ENCODE results near the gene EXOC2.

GRCh38 chr6:620950-621349 lies 72.0 kb downstream of the EXOC2 start:
- TF ChIP-seq JUN (IDR thresholded peaks at IDR 0.05; ENCODE audit: borderline replicate concordance, insufficient read depth, insufficient read length, low read depth), result no peak
- no peak for TF ChIP-seq POLR2AphosphoS5 (IDR thresholded peaks at IDR 0.05; ENCODE audit: insufficient read depth, low read depth, low read length)
- TF ChIP-seq POLR2A (IDR thresholded peaks at IDR 0.05; ENCODE audit: low read depth, low read length), result no peak
- no peak for TF ChIP-seq CTCF (IDR thresholded peaks at IDR 0.05; ENCODE audit: extremely low read depth in 1 of 2, insufficient read depth in 1 of 2, low read depth in 1 of 2, low read length in 2 of 2)
- no peak for TF ChIP-seq EZH2 (IDR thresholded peaks at IDR 0.05; ENCODE audit: borderline replicate concordance, low read depth, low read length, severe bottlenecking)
- TF ChIP-seq MAX (IDR thresholded peaks at IDR 0.05; ENCODE audit: insufficient read depth, insufficient read length), result no peak
